ENCODE data around the gene PEDS1. TPM values are rescaled to one million over a fixed set of nuclear protein-coding genes. Genes with fewer than 3 reads are reported as not detected.

PEDS1 gene
- total and polyA plus RNA-seq, 4 experiments from 2014 or later: 14.7 to 25.1 (median 16.8) TPM

Other genes starting within 250 kb of the PEDS1 start
- gene SPATA2, start 238.2 kb downstream of the PEDS1 start, total RNA-seq: 1 to 10 TPM; 8.7 to 9.3 TPM
- 1 to 10 TPM; 2.6 to 6.9 TPM for gene SPATA2, start 238.2 kb downstream of the PEDS1 start, polyA plus RNA-seq
- 100 to 1,000 TPM in 1 of 2 experiments, 10 to 100 TPM in 1; 96.3 to 101 TPM for gene RNF114, start 217.3 kb downstream of the PEDS1 start, total RNA-seq
- gene RNF114, start 217.3 kb downstream of the PEDS1 start, polyA plus RNA-seq: 100 to 1,000 TPM; 107 to 177 TPM
- under 1 TPM; 0.19 to 0.44 TPM for gene SNAI1, start 170.7 kb downstream of the PEDS1 start, total RNA-seq
- under 1 TPM; 0.17 to 0.60 TPM for gene SNAI1, start 170.7 kb downstream of the PEDS1 start, polyA plus RNA-seq
- 100 to 1,000 TPM; 131 to 133 TPM for gene UBE2V1, start 40.6 kb downstream of the PEDS1 start, total RNA-seq
- 100 to 1,000 TPM; 151 to 176 TPM for gene UBE2V1, start 40.6 kb downstream of the PEDS1 start, polyA plus RNA-seq
- gene CEBPB, start 37.1 kb upstream of the PEDS1 start, total RNA-seq: 10 to 100 TPM; 32.7 to 34.3 TPM
- 10 to 100 TPM; 12.8 to 23.5 TPM for gene CEBPB, start 37.1 kb upstream of the PEDS1 start, polyA plus RNA-seq

All from CD4-positive, alpha-beta memory T cell (primary cell).